SU-DHL-6 (cell line): Measurements from ENCODE around the gene OGDH.

ENCODE experiments used
- CTCF ChIP-seq: fragments of 200-600 bp; sonication (generic); IDR thresholded peaks from one replicate; pipeline ENCODE4 v1.5.1; 2017; ENCODE audit warnings: antibody characterized with exemption, mild to moderate bottlenecking, low read length, moderate library complexity; ENCODE audit not compliant: insufficient read depth, poor library complexity, severe bottlenecking
- EZH2phosphoT487 ChIP-seq: fragments of 200-600 bp; sonication (generic), shearing (Covaris generic); conservative IDR thresholded peaks from 2 replicates; pipeline ENCODE4 v1.6.1; 2018; ENCODE audit warnings: mild to moderate bottlenecking, antibody characterized with exemption, low read length, moderate library complexity, mixed read lengths

- TF ChIP-seq CTCF: no peak
- no peak for TF ChIP-seq EZH2phosphoT487
Measured at GRCh38 chr7:44752822-44753221, 146.4 kb downstream of the OGDH start.
